Muscle layer of duodenum (tissue), 2 donors: ENCODE data around the gene TGIF2.
"Not testable (repeated sequence)": the region's sequence is repeated elsewhere in the genome, so short reads cannot be mapped to it uniquely, and the experiment has no call there.

Source experiments
- H3K27ac ChIP-seq: one replicate; pipeline ENCODE4 v1.7.0; 2013; ENCODE audit warnings: mild to moderate bottlenecking, low read length
- H3K27me3 ChIP-seq: one replicate; pipeline ENCODE4 v1.7.0; 2013; ENCODE audit warnings: low read depth, mild to moderate bottlenecking, control low read depth, low read length
- H3K36me3 ChIP-seq, 2 donors: one replicate each; pipeline ENCODE4 v1.7.0; 2013; ENCODE audit warnings: low read length in 2 of 2, control low read depth in 1 of 2, mild to moderate bottlenecking in 1 of 2; ENCODE audit not compliant: insufficient read depth in 2 of 2, control insufficient read depth in 1 of 2
- H3K4me1 ChIP-seq, 2 donors: one replicate each; pipeline ENCODE4 v1.7.0; 2013; ENCODE audit warnings: low read length in 2 of 2, mild to moderate bottlenecking in 2 of 2, control low read depth in 1 of 2, moderate library complexity in 1 of 2; ENCODE audit not compliant: insufficient read depth in 2 of 2, control insufficient read depth in 1 of 2
- H3K4me3 ChIP-seq, 2 donors: one replicate each; pipeline ENCODE4 v1.7.0; 2013; ENCODE audit warnings: low read length in 2 of 2, low read depth in 1 of 2, mild to moderate bottlenecking in 1 of 2
- H3K9me3 ChIP-seq, 2 donors: one replicate each; pipeline ENCODE4 v1.7.0; 2013; ENCODE audit warnings: low read length in 2 of 2, control low read depth in 1 of 2, mild to moderate bottlenecking in 1 of 2; ENCODE audit not compliant: control insufficient read depth in 1 of 2
- donor health status: healthy.

Gene TGIF2

DNA sequence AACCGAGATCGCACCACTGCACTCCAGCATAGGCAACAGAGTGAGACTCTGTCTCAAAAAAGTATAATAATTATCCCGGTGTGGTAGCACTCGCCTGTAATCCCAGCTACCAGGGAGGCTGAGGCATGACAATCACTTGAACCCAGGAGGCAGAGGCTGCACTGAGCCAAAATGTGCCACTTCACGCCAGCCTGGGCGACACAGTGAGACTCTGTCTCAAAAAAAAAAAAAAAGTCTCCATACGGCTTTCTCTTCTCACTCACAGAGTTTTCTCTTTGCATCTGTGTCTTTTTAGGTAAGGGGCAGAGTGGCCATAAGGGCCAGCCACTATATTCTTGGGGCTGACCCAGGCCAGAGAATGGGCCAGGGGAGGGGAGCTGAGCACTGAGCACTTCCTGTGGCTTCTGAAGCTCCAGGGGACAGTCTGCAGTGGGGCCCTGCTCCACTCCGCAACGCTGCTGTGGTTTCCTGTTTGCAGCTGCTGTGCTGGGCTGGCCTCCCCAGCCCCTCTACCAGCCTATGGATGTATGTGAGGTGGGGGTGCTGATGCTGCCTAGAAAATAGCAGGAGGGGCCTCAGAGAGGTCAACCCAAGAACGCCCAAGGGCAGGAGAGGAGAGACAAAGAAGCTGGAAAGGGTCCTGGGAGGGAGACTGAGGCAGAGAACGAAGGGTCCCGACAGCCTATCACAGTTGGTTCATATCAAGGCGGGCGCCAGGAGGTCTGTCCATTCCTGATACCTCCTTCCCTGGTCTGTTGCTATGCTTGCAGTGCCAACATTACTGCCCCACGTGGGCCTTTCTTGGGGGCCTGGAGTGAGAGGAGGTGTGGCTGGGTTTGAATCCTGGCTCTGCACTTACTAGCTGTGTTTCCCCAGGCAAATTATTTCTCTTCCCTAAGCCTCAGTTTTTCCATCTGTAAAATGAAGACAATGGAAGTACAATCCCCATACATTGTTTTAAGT is 56.6 kb downstream of the TGIF2 start:
- H3K4me3 ChIP-seq = no peak overlapping the region
- H3K36me3 ChIP-seq = no peaks in the 10 kb centered on the region
- no peaks in the 10 kb centered on the region for H3K4me1 ChIP-seq
- no peaks in the 10 kb centered on the region for H3K9me3 ChIP-seq
- no peak overlapping the region for H3K27ac ChIP-seq
- no peaks in the 10 kb centered on the region for H3K27me3 ChIP-seq

DNA sequence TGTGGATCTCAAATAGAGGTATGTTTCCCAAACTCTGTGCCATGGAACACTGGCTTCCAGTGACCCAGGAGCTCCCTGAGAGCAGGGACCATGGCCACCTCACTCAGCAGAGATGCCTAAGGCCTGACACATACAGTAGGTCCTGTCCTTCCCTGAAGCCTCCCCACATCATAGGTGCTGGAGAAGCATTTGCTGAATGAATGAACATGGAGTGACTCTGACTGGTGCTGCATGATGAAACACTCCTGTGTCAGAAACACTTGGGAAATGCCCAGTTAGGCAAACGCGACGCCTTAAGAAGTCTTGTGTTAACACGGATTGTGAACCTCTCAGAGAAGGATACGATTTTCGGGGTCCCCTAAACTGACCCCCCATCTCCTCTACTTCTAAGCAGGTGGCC is 58.2 kb downstream of the TGIF2 start:
- Histone ChIP-seq H3K27ac (no peak overlapping the region), H3K27me3 (no peaks in the 10 kb centered on the region), H3K36me3 (no peaks in the 10 kb centered on the region), H3K9me3 (no peaks in the 10 kb centered on the region), H3K4me3 (no peak overlapping the region), H3K4me1 (no peaks in the 10 kb centered on the region)

GRCh38 chr20:36632147-36632486 is 58.7 kb downstream of the TGIF2 start:
- H3K27me3 ChIP-seq = no peaks in the 10 kb centered on the region
- H3K4me1 ChIP-seq = no peaks in the 10 kb centered on the region
- no peak overlapping the region for H3K4me3 ChIP-seq
- no peak overlapping the region for H3K27ac ChIP-seq
- H3K9me3 ChIP-seq = no peaks in the 10 kb centered on the region
- no peaks in the 10 kb centered on the region for H3K36me3 ChIP-seq

DNA sequence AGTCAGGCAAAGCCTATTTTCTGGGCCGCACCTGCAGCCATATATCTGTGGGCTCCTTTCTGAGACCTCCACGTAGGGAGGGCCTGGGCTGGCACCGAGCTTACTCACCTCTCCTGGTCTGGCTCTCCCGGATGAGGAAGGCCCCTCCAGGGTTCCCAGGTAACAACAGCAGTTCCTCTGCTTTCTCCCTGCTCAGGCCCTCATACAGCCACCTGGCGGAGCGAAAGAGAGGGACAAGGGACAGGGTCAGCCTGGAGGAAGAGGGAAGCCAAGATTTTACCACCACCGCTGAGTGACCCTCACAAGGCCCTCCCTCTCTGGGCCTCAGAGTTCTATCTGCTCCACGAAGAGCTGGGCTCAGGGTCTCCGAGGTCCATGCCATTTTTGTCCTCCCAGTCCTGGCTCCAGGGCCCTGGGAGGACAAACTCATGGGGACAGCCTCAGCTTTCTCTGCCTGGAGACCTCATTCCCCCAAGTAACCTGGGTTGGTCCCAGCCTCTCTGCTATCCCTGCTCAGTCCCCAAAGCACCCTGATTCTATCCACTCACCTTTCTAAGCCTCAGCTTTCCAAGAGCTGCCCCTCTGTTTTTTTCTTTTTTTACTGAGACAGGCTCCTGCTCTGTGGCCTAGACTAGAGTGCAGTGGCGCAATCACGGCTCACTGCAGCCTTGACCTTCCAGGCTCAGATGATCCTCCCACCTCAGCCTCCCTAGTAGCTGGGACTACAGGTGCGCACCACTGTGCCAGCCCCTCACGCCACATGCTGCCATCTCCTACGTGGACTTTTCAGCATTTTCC is 59.3 kb downstream of the TGIF2 start:
- Histone ChIP-seq H3K27me3 (no peaks in the 10 kb centered on the region), H3K4me1 (no peaks in the 10 kb centered on the region), H3K4me3 (no peak overlapping the region), H3K27ac (no peak overlapping the region), H3K9me3 (no peaks in the 10 kb centered on the region), H3K36me3 (no peaks in the 10 kb centered on the region)

GRCh38 chr20:36633285-36633772 is 59.9 kb downstream of the TGIF2 start:
- Histone ChIP-seq H3K9me3 (no peaks in the 10 kb centered on the region), H3K36me3 (no peaks in the 10 kb centered on the region), H3K4me1 (no peaks in the 10 kb centered on the region), H3K4me3 (no peak overlapping the region), H3K27me3 (no peaks in the 10 kb centered on the region), H3K27ac (no peak overlapping the region)

DNA sequence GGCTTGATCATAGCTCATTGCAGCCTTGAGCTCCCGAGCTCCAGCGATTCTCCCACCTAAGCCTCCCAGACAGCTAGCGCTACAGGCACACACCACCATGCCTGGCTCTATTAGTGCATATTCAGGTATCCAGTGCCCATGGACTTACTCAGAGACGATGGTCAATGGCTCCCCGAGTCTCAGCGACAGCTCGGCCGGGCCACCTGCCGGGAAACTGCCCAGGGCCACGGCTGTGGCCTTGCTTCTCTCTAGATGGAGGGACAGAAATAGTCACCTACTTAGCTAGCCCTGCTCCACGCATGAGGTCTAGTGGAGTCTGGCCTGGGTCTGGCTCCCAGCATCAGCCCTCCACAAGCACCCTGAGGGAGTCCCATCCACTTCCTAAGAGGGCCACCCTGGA is 60.9 kb downstream of the TGIF2 start:
- Histone ChIP-seq H3K27me3 (no peaks in the 10 kb centered on the region), H3K36me3 (no peaks in the 10 kb centered on the region), H3K9me3 (no peaks in the 10 kb centered on the region), H3K4me3 (no peak overlapping the region), H3K4me1 (no peaks in the 10 kb centered on the region), H3K27ac (no peak overlapping the region)

- H3K4me3 ChIP-seq, H3K27ac ChIP-seq, H3K27me3 ChIP-seq, H3K36me3 ChIP-seq, H3K4me1 ChIP-seq, H3K9me3 ChIP-seq: not testable (repeated sequence)
These were observed 65.5 kb downstream of the TGIF2 start for GRCh38 chr20:36638876-36639400.

DNA sequence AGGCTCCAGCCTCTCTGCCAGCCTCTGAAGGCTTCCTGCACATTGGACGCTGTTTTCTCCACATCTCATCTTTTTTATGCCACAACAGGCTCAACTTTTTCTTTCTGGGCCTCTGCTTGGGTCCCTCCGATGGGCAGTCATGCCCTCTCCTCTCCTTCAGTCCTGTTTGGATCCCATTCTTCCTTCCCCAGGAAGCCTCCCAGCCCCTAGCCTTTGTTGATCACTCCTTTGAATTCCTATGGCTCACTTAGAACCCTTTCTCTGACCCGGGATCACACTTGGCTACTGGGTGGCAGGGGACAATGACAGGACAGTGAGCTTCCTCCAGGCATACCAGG is 68.1 kb downstream of the TGIF2 start:
- Histone ChIP-seq H3K4me1 (no peaks in the 10 kb centered on the region), H3K36me3 (no peaks in the 10 kb centered on the region), H3K9me3 (no peaks in the 10 kb centered on the region), H3K4me3 (no peak overlapping the region), H3K27ac (no peak overlapping the region), H3K27me3 (no peaks in the 10 kb centered on the region)

GRCh38 chr20:36642136-36642535 is 68.7 kb downstream of the TGIF2 start:
- H3K27me3 ChIP-seq = no peaks in the 10 kb centered on the region
- no peaks in the 10 kb centered on the region for H3K9me3 ChIP-seq
- H3K4me3 ChIP-seq = no peak overlapping the region
- no peaks in the 10 kb centered on the region for H3K36me3 ChIP-seq
- no peak overlapping the region for H3K27ac ChIP-seq
- H3K4me1 ChIP-seq = no peaks in the 10 kb centered on the region
